ENCODE measurements around the gene HLCS.

DNA sequence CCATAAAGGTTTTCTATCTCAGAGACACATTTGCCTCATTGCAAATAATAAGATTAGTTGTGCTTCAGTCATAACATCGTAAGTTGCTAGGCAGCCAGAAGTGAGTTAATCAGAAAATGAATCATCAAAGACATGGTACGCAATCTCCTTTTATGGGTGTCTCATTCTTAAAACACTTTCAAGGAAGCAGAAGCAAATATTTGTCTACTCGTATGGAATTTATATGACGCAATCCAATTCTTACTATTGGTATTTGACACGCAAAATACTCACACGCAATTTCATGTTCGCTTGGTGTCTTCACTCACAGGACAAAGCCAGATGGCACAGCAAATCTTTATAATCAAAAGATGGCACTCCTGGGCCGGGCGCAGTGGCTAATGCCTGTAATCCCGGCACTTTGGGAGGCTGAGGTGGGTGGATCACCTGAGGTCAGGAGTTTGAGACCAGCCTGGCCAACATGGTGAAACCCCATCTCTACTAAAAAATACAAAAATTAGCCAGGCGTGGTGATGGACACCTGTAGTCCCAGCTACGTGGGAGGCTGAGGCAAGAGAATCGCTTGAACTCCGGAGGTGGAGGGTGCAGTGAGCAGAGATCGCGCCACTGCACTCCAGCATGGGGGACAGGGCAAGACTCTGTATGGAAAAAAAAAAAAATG is 56.4 kb downstream of the HLCS start:
- TF ChIP-seq CTCF (IDR thresholded peaks at IDR 0.05): no peak
- TF ChIP-seq POLR2A (IDR thresholded peaks at IDR 0.05): no peak
